Prostate gland (tissue), 2 donors: ENCODE measurements around the gene YIPF5.

Experiments
- POLR2A ChIP-seq: fragments of 450-650 bp; IDR thresholded peaks from one replicate; pipeline ENCODE4 v1.6.1; 2016; ENCODE audit warnings: antibody characterized with exemption, mild to moderate bottlenecking
- TF ChIP-seq, protein P1 (sequence below), 4 experiments: fragments of 200-600 bp in 2 of 4; fragments of 450-650 bp in 2 of 4; sonication (generic) in 2 of 4; IDR thresholded peaks; 1 replicate in 3 of 4; 2 replicates in 1 of 4; pipeline ENCODE4 v1.5.1; 2016 to 2019; ENCODE audit warnings: antibody characterized with exemption in 4 of 4, mild to moderate bottlenecking in 2 of 4, moderate library complexity in 2 of 4

- TF ChIP-seq, protein P1, sequence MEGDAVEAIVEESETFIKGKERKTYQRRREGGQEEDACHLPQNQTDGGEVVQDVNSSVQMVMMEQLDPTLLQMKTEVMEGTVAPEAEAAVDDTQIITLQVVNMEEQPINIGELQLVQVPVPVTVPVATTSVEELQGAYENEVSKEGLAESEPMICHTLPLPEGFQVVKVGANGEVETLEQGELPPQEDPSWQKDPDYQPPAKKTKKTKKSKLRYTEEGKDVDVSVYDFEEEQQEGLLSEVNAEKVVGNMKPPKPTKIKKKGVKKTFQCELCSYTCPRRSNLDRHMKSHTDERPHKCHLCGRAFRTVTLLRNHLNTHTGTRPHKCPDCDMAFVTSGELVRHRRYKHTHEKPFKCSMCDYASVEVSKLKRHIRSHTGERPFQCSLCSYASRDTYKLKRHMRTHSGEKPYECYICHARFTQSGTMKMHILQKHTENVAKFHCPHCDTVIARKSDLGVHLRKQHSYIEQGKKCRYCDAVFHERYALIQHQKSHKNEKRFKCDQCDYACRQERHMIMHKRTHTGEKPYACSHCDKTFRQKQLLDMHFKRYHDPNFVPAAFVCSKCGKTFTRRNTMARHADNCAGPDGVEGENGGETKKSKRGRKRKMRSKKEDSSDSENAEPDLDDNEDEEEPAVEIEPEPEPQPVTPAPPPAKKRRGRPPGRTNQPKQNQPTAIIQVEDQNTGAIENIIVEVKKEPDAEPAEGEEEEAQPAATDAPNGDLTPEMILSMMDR (IDR thresholded peaks at IDR 0.05): no peak
- no peak for TF ChIP-seq POLR2A
These were observed 31.6 kb upstream of the YIPF5 start for GRCh38 chr5:144202072-144202471.
